NCI-H345 (cell line): ENCODE results near the gene KRT10.
"Not testable (repeated sequence)": the region's sequence is repeated elsewhere in the genome, so short reads cannot be mapped to it uniquely, and the experiment has no call there.

Experiments used
- DNase-seq: peaks from one replicate; lab custom pipeline; 2025; lab: John Stamatoyannopoulos, UW

KRT10 gene

GRCh38 chr17:40832840-40833239 lies 10.4 kb upstream of the KRT10 start:
- DNase-seq, result no peak

- DNase-seq, result no peak
Measured at GRCh38 chr17:40830085-40830776, 7.8 kb upstream of the KRT10 start.

DNA sequence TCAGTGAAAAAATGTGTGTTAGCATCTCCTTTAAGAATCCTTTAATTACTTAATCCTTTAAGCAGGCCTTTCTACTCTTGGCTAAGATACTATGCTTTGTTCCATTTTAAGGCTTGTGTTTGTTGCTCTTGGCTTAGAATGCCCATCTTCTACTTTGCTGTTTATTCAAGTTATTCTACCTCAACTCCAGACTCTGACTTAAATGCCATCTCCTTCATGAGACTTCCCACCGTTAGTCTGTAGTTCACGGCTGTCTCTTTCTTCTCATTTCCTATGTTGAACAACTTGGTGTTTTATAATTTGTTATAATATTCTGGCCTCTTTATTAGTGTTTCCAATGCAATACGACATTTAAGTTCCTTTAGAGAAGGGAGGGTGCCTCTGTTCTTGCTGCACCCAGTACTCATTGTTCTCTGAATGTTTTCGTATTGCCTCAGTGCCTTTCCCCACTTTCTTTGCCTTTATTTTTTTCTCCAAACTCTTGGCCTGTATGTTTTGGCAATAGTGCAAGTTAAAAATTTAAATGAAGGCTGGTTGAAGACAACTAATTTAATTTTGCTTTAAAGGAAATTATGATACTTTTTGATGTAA lies 6.1 kb upstream of the KRT10 start:
- DNase-seq, result no peak

DNA sequence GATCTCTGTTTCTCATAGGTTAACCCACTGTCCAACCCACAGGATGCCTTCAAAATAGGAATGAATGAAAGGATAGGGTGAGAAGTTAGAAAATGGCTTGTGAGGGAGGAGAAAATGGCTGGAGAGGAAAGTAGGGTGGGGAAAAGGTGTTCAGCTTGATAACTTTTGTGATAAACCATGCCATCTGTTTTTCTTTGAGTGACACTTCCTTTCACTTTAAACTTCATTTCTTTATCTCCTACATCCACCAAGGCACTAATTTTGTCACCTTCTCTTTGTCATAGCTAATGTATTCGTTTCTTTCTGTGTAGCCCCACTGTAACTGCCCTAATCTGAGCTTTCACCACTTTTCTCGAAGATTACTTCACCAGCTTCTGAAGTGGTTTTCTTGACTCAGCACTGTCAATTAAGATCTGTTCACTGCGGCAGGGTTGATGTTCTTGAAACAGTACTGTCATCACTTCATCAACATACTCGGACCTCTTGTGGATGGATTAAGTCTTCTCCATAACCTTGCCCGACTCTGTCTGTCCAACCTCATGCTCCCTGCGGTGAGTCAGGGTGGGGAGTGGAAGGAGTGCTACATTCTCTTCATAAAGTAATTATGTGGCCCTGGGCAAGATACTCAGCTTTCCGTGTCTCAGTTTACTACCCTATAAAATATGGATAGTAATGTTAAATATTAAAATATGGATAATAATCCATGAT lies 5.5 kb upstream of the KRT10 start:
- DNase-seq, result no peak

DNA sequence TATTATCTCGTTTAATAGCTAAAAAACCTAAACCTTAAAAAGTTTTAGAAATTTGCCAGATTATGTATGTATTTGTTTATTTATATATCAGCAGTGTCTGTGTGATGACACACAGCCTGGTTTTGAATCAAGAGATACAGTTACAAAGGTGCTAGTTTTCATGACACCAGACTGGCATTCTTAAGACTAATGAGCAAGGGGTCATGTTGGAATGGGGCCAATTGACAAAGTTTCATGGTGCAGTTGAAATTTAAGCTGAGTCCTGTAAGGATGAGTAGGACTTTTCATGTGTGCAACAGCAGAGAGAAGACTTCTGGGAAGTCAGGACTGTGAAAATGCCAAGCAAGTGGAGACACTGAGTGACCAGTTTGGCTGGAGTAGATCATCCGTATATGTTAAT lies 3.2 kb upstream of the KRT10 start:
- DNase-seq, result no peak

DNA sequence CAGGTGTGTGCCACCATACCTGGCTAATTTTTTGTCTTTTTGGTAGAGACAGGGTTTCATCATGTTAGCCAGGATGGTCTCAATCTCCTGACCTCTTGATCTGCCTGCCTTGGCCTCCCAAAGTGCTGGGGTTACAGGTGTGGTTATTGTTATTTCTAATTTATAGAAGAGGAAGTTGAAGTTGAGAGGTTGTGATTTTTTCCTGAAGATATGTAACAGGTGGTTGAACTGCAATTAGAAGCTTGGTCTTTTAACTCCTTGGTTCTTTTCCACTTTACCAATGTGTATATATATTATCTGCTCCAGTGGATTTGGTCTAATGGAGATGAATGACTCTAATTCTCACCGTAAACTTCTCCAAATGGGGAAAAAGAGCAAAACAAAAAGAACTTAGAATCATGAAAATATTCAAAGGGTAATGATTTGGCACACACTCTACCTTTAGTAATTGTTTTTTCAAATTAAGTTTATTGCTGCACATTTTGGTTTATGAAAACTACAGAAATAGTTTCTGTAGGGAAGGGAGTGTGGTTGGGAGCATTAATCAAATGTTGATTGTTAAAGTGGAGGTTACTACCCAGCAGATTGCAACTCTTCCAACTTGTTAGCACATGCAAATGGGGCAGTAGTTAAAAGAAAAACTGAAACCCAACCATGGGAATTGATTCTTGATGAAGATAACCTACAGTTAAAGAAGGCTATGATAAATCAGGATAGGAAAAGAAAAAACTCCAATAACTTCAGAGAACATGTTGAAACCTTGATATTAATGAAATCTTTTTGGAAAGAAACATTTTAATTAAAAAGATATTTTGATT lies 1.8 kb upstream of the KRT10 start:
- no peak for DNase-seq

DNA sequence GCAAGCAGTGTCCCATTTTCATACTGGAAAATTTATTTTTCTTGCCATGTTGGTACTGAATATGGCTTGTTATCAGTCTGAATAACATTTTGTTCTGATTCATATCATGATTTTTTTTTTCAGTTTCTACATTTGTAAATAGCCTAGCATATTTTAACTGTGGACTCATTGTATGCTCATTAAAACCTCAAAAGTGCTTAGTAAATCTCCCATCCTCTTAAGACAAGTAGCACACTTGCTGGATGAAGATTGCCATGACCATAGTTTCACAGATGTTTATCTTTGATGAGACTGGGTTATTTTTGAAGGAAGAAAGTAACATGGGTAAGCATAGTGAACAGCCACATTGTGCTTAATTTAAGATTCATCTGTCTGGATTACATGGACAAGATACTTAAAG lies 878 bp downstream of the KRT10 start:
- DNase-seq, result no peak

- no peak for DNase-seq
Measured at GRCh38 chr17:40820228-40820838, 2.1 kb downstream of the KRT10 start.

GRCh38 chr17:40819528-40820125 lies 2.8 kb downstream of the KRT10 start:
- no peak for DNase-seq

DNA sequence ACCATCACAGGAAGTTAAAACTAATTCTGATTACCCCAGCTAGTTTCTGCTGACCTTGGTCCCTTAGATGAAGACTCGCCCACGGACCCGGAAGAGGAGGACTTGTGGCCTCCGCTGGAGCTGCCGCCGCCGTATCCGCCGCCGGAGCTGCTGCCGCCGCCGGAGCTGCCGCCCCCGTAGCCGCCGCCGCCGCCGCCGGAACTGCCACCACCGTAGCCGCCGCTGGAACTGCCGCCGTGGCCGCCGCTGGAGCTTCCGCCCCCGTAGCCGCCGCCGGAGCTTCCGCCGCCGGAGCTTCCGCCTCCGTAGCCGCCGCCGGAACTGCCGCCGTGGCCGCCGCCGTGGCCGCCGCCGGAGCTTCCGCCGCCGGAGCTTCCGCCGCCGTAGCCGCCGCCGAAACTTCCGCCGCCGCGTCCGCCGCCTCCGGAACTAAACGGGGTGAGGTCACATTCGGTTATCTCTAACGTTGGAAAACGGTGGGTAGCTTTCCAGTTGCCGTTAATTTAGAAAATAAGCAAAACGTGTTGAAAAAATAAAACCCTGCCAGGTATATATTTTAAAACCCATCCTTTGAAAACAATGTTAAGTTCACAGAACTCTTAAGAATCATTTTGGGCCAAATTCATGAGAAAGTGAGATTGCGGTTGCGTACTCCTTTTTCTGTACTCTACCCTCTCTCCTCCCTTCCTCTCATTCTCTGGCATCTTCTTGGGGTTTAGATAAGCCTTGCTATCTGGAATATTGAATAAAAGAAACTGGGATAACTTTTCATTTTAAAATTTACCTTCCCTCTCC lies 3.5 kb downstream of the KRT10 start:
- DNase-seq, result peak; percentile 85

DNA sequence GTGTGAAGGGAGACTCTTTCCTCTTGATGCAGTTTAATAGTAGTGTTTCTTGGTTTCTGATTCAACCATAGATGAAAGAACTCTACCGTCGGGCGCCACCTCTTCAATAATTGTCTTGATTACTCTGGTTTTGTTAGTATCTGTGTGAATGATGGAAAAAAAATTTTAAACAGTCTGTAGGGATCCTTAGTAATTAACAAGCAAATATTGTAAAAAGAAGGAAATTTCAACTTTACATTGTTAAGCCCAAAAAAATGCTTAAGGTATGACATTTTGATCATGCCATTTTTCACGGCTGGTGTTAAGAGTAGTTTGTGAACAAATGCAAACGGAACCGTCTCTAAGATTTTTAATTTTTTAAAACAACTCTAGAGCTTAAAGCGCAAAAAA lies 4.1 kb downstream of the KRT10 start:
- DNase-seq, result no peak

- no peak for DNase-seq
Measured at GRCh38 chr17:40817103-40817682, 5.2 kb downstream of the KRT10 start.

- DNase-seq, result no peak
Measured at GRCh38 chr17:40816569-40816968, 5.8 kb downstream of the KRT10 start.

GRCh38 chr17:40815381-40815780 lies 7.0 kb downstream of the KRT10 start:
- no peak for DNase-seq

DNA sequence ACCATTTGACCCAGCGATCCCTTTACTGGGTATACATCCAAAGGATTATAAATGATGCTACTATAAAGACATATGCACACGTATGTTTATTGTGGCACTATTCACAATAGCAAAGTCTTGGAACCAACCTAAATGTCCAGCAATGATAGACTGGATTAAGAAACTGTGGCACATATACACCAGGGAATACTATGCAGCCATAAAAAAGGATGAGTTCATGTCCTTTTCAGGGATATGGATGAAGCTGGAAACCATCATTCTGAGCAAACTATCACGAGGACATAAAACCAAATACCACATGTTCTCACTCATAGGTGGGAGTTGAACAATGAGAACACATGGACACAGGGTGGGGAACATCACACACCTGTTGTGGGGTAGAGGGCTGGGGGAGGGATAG lies 7.8 kb downstream of the KRT10 start:
- DNase-seq, result not testable (repeated sequence)

GRCh38 chr17:40813804-40814203 lies 8.6 kb downstream of the KRT10 start:
- no peak for DNase-seq

GRCh38 chr17:40812639-40813038 lies 9.8 kb downstream of the KRT10 start:
- no peak for DNase-seq

DNA sequence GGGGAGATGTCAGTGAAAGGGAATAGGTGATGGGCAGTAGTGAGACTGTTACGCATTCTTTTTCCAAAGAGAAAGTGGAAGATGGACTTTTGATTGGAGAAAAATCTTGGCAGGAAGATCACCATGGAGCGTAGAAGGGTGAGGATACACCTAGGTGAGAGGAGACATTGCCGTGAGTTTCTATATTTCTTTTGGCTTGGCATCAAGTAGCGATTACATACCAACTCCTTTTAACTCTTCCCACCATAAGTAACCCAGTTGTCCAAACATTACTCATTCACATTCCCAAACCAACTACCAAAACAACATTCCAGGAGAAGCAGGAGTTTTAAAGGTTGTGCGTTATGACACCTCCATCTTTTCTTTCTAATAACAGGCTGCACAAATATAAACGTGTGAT lies 11.9 kb downstream of the KRT10 start:
- no peak for DNase-seq

- DNase-seq, result no peak
Measured at GRCh38 chr17:40809721-40810421, 12.5 kb downstream of the KRT10 start.

- DNase-seq, result no peak
Measured at GRCh38 chr17:40806131-40806530, 16.3 kb downstream of the KRT10 start.
